Gastroesophageal sphincter (tissue), 4 donors: ENCODE measurements around the gene CIAO2A. TPM values are rescaled to one million over a fixed set of nuclear protein-coding genes. Genes with fewer than 3 reads are reported as not detected.

Experiments used
- ATAC-seq: fragments of 150-250 bp; one replicate; pipeline ENCODE4 v1.9.1; 2016; ENCODE audit warnings: mild to moderate bottlenecking, moderate library complexity
- H3K27ac ChIP-seq, 4 donors: fragments of 200-600 bp; sonication (generic) in 3 of 4; 1 replicate in 3 of 4; 2 replicates in 1 of 4; pipeline ENCODE4 v1.5.1; 2016 to 2019
- H3K27me3 ChIP-seq: fragments of 200-600 bp; sonication (generic); one replicate; pipeline ENCODE4 v1.5.1; 2019
- H3K36me3 ChIP-seq, 2 donors: fragments of 200-600 bp; sonication (generic); one replicate each; pipeline ENCODE4 v1.5.1; 2019; ENCODE audit warnings: control low read depth in 1 of 2
- H3K4me1 ChIP-seq, 3 donors: fragments of 200-600 bp; sonication (generic); 1 replicate in 2 of 3; 2 replicates in 1 of 3; pipeline ENCODE4 v1.5.1; 2016 to 2019; ENCODE audit warnings: control low read depth in 2 of 3
- H3K4me3 ChIP-seq, 2 donors: fragments of 200-600 bp; sonication (generic); one replicate each; pipeline ENCODE4 v1.5.1; 2019; ENCODE audit warnings: mild to moderate bottlenecking in 1 of 2, moderate library complexity in 1 of 2
- H3K9me3 ChIP-seq, 3 donors: fragments of 200-600 bp; sonication (generic); one replicate each; pipeline ENCODE4 v1.5.1; 2017 to 2019; ENCODE audit warnings: control low read depth in 2 of 3
- EP300 ChIP-seq: sonication (generic); formaldehyde crosslinking; IDR thresholded peaks from one replicate; pipeline ENCODE4 v1.6.1; 2017; ENCODE audit warnings: antibody characterized with exemption, mild to moderate bottlenecking
- POLR2A ChIP-seq, 2 donors: fragments of 450-650 bp; IDR thresholded peaks; one replicate each; pipeline ENCODE4 v1.6.1; 2017; ENCODE audit warnings: antibody characterized with exemption in 2 of 2, mild to moderate bottlenecking in 2 of 2, moderate library complexity in 1 of 2
- POLR2AphosphoS5 ChIP-seq: sonication (generic); formaldehyde crosslinking; IDR thresholded peaks from one replicate; pipeline ENCODE4 v1.6.1; 2017; ENCODE audit warnings: antibody characterized with exemption
- WGBS, 2 donors: methylation state at CpG; one replicate each; pipeline ENCODE4 v1.1.5; 2018; ENCODE audit warnings: low coverage in 1 of 2; 5-methylcytosine and 5-hydroxymethylcytosine counted together
- total RNA-seq, 4 donors: library from RNA; depleted of rRNA; stranded (reverse); fragments of >200 nt; gene quantifications; one replicate each; pipeline ENCODE4 v1.1.0, GENCODE V29; 2016
- TF ChIP-seq, protein P1 (sequence below), 4 experiments: fragments of 200-600 bp in 2 of 4; fragments of 450-650 bp in 2 of 4; sonication (generic) in 1 of 4; IDR thresholded peaks; one replicate each; pipeline ENCODE4 v1.5.1; 2017 to 2019; ENCODE audit warnings: antibody characterized with exemption in 4 of 4, mild to moderate bottlenecking in 2 of 4, moderate library complexity in 2 of 4

CIAO2A gene
- total RNA-seq, 4 donors from 2014 or later: 11.7 to 34.0 (median 27.8) TPM

DNA sequence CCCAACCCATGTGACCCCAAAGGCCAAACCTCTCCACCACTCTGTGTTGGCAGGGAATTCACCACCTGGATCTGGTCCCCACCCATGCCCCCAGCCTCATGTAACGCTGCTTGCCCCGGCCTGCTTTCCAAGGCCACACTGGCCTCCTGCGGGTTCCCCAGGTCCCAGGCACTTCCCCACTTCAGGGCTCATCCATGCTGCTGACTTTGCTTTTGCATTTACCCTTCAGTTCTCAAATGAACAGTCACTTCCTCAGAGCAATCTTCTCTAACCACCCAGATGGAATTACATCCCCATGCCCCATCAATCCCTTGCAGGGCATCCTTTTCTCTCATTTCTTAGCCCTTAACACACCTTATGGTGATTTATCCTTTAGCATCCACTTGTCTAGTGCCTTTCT is 56.5 kb downstream of the CIAO2A start:
- TF ChIP-seq, protein P1, sequence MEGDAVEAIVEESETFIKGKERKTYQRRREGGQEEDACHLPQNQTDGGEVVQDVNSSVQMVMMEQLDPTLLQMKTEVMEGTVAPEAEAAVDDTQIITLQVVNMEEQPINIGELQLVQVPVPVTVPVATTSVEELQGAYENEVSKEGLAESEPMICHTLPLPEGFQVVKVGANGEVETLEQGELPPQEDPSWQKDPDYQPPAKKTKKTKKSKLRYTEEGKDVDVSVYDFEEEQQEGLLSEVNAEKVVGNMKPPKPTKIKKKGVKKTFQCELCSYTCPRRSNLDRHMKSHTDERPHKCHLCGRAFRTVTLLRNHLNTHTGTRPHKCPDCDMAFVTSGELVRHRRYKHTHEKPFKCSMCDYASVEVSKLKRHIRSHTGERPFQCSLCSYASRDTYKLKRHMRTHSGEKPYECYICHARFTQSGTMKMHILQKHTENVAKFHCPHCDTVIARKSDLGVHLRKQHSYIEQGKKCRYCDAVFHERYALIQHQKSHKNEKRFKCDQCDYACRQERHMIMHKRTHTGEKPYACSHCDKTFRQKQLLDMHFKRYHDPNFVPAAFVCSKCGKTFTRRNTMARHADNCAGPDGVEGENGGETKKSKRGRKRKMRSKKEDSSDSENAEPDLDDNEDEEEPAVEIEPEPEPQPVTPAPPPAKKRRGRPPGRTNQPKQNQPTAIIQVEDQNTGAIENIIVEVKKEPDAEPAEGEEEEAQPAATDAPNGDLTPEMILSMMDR (IDR thresholded peaks at IDR 0.05): no peak
- TF ChIP-seq POLR2AphosphoS5 (no peak), POLR2A (IDR thresholded peaks at IDR 0.05) (no peak), EP300 (no peak)
- WGBS, 2 donors: 93 to 100% methylated on average over 1 to 3 of the region's 3 CpGs
- Histone ChIP-seq H3K4me1 (no peaks in the 10 kb centered on the region), H3K4me3 (no peak overlapping the region), H3K36me3 (no peaks in the 10 kb centered on the region), H3K27ac (no peak overlapping the region), H3K9me3 (no peaks in the 10 kb centered on the region), H3K27me3 (no peaks in the 10 kb centered on the region)
- no peak for ATAC-seq

- Histone ChIP-seq H3K9me3 (no peaks in the 10 kb centered on the region), H3K27me3 (no peaks in the 10 kb centered on the region), H3K4me3 (no peak overlapping the region), H3K27ac (no peak overlapping the region), H3K4me1 (no peaks in the 10 kb centered on the region), H3K36me3 (no peaks in the 10 kb centered on the region)
- TF ChIP-seq POLR2AphosphoS5: no peak
- TF ChIP-seq, protein P1 (IDR thresholded peaks at IDR 0.05): no peak
- no peak for TF ChIP-seq EP300
- TF ChIP-seq POLR2A (IDR thresholded peaks at IDR 0.05): no peak
- no peak for ATAC-seq
- WGBS, 2 donors: no CpG with 5 or more reads among the region's 1 CpG
Observed at GRCh38 chr15:64035525-64035924, 58.1 kb downstream of the CIAO2A start.

DNA sequence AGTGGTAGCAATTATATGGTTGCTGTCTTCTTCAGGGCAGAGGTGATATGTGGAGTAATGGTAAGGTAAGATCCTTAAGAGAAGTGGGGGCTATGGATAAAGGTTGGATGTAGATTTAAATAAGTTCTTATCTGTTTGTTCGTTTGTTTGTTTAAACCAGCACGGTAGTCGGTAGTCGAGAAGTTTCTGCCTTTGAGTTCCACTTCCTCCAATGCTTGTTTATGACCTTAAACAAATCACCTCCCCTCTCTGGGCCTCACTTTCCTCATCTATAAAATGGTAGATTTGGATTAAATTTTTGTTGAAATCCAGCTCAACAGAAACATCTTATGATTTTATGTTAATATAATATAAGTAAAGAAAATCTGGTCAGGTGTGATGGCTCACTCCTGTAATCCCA is 59.1 kb downstream of the CIAO2A start:
- ATAC-seq: no peak
- 49 to 61% methylated on average over 4 of the region's 4 CpGs for WGBS, 2 donors
- Histone ChIP-seq H3K27ac (no peak overlapping the region), H3K36me3 (no peaks in the 10 kb centered on the region), H3K27me3 (no peaks in the 10 kb centered on the region), H3K9me3 (no peaks in the 10 kb centered on the region), H3K4me1 (no peaks in the 10 kb centered on the region), H3K4me3 (no peak overlapping the region)
- TF ChIP-seq POLR2A (IDR thresholded peaks at IDR 0.05) (no peak), POLR2AphosphoS5 (no peak), EP300 (no peak)
- TF ChIP-seq, protein P1 (IDR thresholded peaks at IDR 0.05): no peak

DNA sequence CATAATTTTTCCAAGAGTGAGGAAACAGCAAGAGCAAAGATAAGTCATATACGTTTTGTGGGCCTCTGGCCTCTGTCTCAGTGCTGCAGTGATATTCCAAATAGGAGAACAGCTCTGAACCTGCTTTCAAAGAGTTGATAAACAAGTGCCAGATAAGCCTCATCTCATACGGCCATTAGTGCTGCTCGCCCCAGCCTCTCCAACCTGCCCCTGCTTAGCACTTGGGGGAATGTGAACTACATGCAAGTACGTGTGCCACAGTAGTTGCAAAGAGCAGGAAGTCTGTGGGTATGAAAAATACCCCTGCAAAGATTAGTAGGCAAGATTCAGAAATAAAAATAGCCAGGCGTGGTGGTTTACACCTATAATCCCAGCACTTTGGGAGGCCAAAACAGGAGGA is 61.3 kb downstream of the CIAO2A start:
- 67 to 92% methylated on average over 3 to 5 of the region's 5 CpGs for WGBS, 2 donors
- H3K36me3 ChIP-seq: no peaks in the 10 kb centered on the region
- H3K27ac ChIP-seq: no peak overlapping the region
- H3K4me3 ChIP-seq: no peak overlapping the region
- TF ChIP-seq, protein P1 (IDR thresholded peaks at IDR 0.05): no peak
- TF ChIP-seq EP300: no peak
- no peak for TF ChIP-seq POLR2AphosphoS5
- no peak for TF ChIP-seq POLR2A (IDR thresholded peaks at IDR 0.05)
- no peak for ATAC-seq
- H3K9me3 ChIP-seq: no peaks in the 10 kb centered on the region
- no peaks in the 10 kb centered on the region for H3K4me1 ChIP-seq
- H3K27me3 ChIP-seq: no peaks in the 10 kb centered on the region

GRCh38 chr15:64030123-64030522 is 63.5 kb downstream of the CIAO2A start:
- no peak overlapping the region for H3K4me3 ChIP-seq
- no peak overlapping the region for H3K27ac ChIP-seq
- H3K27me3 ChIP-seq: no peaks in the 10 kb centered on the region
- H3K9me3 ChIP-seq: no peaks in the 10 kb centered on the region
- TF ChIP-seq EP300 (no peak), POLR2AphosphoS5 (no peak), POLR2A (IDR thresholded peaks at IDR 0.05) (no peak)
- TF ChIP-seq, protein P1 (IDR thresholded peaks at IDR 0.05): no peak
- no peaks in the 10 kb centered on the region for H3K36me3 ChIP-seq
- ATAC-seq: no peak
- no peaks in the 10 kb centered on the region for H3K4me1 ChIP-seq
- 85 to 96% methylated on average over 4 of the region's 4 CpGs for WGBS, 2 donors
